ENCODE results near the gene MDK.

DNA sequence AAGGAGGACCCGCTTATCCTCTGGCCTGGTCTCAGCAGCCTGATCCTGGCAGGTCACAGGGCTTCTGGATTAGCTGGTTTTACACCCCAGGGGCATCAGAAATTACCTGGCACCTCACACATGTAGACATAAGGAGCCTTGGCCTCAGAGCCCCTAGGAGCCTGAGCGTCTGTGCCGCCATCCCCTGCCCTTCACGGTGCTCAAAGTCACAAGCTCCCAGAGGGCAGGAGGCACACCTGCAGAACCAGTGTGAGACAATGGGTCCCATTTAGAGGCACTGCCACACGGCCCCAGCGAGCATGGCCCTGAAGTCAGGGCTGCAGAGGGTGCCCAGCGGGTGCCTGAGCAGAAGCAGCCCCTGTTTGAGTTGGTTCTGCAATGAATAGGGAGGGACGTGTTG lies 30.3 kb upstream of the MDK start:
- TF ChIP-seq POLR2A (IDR thresholded peaks at IDR 0.05; ENCODE audit: low read depth, low read length) (no peak), POLR2AphosphoS5 (IDR thresholded peaks at IDR 0.05; ENCODE audit: low read depth, low read length) (no peak), PAX5 (IDR thresholded peaks at IDR 0.05; ENCODE audit: insufficient read depth, low read length, severe bottlenecking) (no peak), POU2F2 (IDR thresholded peaks at IDR 0.05; ENCODE audit: low read depth, low read length) (no peak), TAF1 (IDR thresholded peaks at IDR 0.05; ENCODE audit: low read depth, low read length) (no peak)
